IPS DF 4.7 (cell line): Measurements from ENCODE around the gene CLDN14.

Experiments
- DNase-seq: peaks from one replicate; pipeline ENCODE4 v3.0.0-alpha.2; 2013; ENCODE audit warnings: low spot score; ENCODE audit errors: extremely low read depth

CLDN14 gene

DNA sequence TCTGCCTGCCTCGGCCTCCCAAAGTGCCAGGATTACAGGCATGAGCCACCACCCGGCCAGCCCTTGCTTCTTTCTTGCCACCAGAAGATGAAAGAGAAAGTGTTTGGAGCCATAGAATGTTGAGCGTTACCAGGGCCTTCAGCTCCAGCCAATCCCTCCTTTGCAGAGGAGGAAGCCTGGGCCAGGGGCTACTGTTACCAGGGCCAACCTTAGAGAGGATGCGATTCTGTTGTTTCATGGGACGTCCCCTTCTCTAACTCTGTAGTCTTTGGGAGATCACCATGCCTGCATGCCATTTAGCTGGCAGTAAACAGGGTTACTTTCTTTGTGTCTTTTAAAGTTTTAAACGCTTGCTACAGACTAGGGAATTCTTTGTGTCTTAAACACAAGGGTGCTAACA is 45.8 kb downstream of the CLDN14 start:
- no peak for DNase-seq

GRCh38 chr21:36433059-36433709 is 46.7 kb downstream of the CLDN14 start:
- no peak for DNase-seq

DNA sequence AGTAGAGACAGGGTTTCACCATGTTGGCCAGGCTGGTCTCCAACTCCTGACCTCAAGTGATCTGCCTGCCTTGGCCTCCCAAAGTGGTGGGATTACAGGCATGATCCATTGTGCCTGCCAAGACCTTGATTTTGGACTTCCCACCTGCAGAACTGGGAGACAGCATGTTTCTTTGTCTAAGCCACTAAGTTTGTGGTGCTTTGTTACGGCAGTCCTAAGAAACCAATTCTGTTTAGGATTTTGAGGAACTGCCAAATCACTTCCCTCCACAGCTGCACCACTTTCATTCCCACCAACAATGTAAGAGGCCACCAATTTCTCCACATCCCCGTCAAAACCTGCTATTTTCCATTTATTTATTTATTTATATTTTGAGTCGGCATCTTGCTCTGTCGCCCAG is 48.7 kb downstream of the CLDN14 start:
- DNase-seq: no peak

GRCh38 chr21:36430841-36431240 is 49.1 kb downstream of the CLDN14 start:
- no peak for DNase-seq

DNA sequence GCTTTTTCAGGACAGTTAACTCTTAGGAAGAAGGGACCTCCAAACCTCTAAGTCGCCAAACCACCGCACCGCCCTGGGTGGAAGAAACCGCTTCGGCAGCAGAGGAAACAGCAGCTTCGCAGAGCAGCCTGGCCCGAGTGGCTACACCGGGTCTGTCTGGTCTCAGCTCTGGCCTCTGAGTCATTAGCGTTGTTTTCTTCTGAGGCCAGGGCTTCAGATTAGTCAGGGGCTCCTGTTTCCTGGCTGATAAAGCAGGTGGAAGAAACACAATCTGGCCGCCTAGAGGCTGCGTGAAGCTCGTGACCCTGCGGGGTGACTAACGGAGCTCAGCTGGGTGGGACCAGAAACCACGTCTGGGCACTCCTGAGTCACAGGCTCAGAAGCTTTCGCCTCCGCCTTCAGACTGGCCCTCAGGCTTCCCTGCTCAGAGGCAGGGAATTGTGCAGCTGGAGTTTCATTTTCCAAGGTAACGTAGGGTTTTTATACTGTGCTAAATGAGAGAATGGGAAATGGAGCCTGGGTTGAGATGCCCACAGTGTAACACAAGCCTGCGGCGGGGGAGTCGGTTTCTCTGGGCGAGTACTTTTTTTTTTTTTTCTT is 49.9 kb downstream of the CLDN14 start:
- DNase-seq: peak; percentile 22

GRCh38 chr21:36428761-36429432 is 51.0 kb downstream of the CLDN14 start:
- no peak for DNase-seq

DNA sequence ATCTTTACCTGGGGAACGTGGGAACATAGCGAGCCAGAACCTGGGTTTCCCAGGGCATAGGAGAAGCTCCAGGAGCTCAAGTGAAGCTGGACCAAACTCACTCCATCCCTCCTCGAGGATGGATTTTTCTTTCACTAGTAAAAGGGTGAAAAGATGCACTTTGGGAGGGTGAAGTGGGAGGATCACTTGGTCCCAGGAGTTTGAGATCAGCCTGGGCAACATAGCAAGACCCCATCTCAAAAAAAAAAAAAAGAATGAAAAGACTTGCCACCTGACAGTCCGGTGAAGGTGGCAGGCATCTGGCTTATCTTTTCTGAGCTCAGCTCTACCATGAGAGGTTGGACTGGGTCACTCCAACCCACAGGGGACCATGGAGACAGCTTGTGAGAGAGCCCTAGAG is 52.4 kb downstream of the CLDN14 start:
- no peak for DNase-seq

DNA sequence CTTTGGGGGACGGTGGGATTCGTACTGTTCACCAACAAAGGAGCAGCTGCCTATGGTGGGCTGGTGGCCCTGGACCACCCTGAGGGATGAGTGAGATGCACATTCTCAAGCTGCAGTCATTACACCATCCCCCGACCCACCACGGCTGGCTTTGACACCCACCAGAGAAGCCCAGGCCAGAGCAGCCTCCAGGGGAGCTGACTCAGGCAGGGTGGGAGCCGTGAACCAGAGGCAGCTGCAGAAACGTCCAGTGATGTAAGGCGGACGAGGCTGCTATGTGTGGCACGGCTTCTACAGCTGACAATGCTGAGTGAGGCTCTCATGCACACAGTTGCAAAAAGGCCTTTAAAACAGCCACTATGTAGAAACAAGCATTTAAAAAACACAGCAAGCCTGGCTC is 54.6 kb downstream of the CLDN14 start:
- DNase-seq: no peak

GRCh38 chr21:36424592-36424991 is 55.3 kb downstream of the CLDN14 start:
- no peak for DNase-seq

DNA sequence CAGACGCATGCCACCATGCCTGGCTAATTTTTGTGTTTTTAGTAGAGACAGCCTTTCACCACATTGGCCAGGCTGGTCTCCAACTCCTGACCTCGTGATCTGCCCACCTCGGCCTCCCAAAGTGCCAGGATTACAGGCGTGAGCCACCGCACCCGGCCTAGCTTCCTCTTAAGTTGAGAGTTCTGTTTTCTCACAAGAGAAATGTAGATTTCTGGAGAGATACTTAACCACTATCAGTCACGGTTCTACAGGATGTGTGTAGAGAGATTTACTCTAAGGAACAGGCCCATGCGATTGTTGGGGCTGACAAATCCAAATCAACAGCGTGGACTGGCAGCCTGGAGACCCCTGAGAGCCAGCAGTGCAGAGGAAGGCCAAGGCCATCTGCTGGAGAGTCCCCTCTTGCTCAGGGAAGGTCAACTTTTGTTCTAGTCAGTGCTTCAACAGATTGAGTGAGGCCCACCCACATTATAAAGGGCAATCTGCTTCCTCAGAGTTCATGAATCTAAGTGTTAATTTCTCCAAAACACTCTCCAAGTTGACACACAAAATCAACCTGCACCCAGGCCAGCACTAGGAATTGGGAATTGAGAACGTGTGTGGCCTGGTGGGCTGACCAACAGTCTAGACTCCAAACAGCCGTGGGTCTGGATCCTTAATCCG is 56.0 kb downstream of the CLDN14 start:
- no peak for DNase-seq

- peak; percentile 64 for DNase-seq
Observed at GRCh38 chr21:36422279-36423098, 57.4 kb downstream of the CLDN14 start.

GRCh38 chr21:36420571-36421339 is 59.2 kb downstream of the CLDN14 start:
- DNase-seq: no peak

- DNase-seq: peak; percentile 72
Observed at GRCh38 chr21:36419996-36420395, 59.9 kb downstream of the CLDN14 start.

GRCh38 chr21:36419241-36419640 is 60.7 kb downstream of the CLDN14 start:
- DNase-seq: no peak

DNA sequence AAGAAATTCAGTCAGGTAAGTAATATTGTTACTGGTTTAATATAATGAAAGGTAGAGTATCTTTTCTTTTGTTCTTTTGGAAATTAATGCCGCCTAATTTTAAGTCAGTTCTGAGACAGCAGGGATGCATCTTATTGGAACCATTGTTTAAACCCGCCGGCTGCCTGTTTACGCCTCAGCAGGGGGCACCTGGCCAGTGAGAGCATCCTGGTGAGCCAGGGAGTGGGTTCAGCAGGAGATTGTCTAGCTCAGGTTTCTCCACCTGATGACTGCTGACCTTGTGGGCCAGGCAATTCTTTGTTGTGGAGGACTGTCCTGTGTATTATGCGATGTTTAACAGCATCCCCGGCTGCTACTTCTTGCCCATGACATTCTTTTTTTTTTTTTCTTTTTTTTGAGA is 64.5 kb downstream of the CLDN14 start:
- DNase-seq: no peak

GRCh38 chr21:36412916-36413315 is 67.0 kb downstream of the CLDN14 start:
- DNase-seq: no peak

DNA sequence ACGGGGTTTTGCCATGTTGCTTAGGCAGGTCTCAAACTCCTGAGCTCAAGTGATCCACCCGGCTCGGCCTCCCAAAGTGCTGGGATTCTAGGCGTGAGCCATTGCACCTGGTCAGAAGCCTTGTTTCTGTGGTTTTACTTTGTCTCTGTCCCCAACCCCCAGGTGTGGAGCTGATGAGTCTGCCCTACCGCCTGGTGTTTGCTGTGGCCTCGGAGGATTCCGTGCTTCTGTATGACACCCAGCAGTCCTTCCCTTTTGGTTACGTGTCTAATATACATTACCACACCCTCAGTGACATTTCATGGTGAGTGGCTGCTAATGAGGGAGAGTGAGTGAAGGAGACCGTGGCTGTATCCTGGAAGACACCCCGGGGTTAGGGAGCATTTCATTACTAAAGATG is 68.6 kb downstream of the CLDN14 start:
- no peak for DNase-seq
